ENCODE data around the gene ANKRD36C.
"Not testable (repeated sequence)": the region's sequence is repeated elsewhere in the genome, so short reads cannot be mapped to it uniquely, and the experiment has no call there.

ANKRD36C gene

GRCh38 chr2:96008051-96008450, 16.4 kb upstream of the ANKRD36C start:
- DNase-seq: not testable (repeated sequence)

GRCh38 chr2:96006248-96006647, 14.6 kb upstream of the ANKRD36C start:
- not testable (repeated sequence) for DNase-seq

GRCh38 chr2:95992520-95993272, 1.1 kb upstream of the ANKRD36C start:
- peak; percentile 86 for DNase-seq

GRCh38 chr2:95992102-95992501, 478 bp upstream of the ANKRD36C start:
- not testable (repeated sequence) for DNase-seq

- not testable (repeated sequence) for DNase-seq
Measured at GRCh38 chr2:95990884-95991283, 740 bp downstream of the ANKRD36C start.

GRCh38 chr2:95951662-95952061, 40.0 kb downstream of the ANKRD36C start:
- not testable (repeated sequence) for DNase-seq

- DNase-seq: not testable (repeated sequence)
Measured at GRCh38 chr2:95948039-95948438, 43.6 kb downstream of the ANKRD36C start.

- not testable (repeated sequence) for DNase-seq
Measured at GRCh38 chr2:95939947-95940346, 51.7 kb downstream of the ANKRD36C start.

- DNase-seq: not testable (repeated sequence)
Measured at GRCh38 chr2:95930740-95931139, 60.9 kb downstream of the ANKRD36C start.

- not testable (repeated sequence) for DNase-seq
Measured at GRCh38 chr2:95917007-95917406, 74.6 kb downstream of the ANKRD36C start.

GRCh38 chr2:95915131-95915530, 76.5 kb downstream of the ANKRD36C start:
- not testable (repeated sequence) for DNase-seq

GRCh38 chr2:95911431-95911830, 80.2 kb downstream of the ANKRD36C start:
- not testable (repeated sequence) for DNase-seq

- DNase-seq: not testable (repeated sequence)
Measured at GRCh38 chr2:95894443-95894842, 97.2 kb downstream of the ANKRD36C start.

GRCh38 chr2:95867929-95868328, 123.7 kb downstream of the ANKRD36C start:
- DNase-seq: not testable (repeated sequence)

GRCh38 chr2:95867047-95867677, 124.5 kb downstream of the ANKRD36C start:
- not testable (repeated sequence) for DNase-seq

GRCh38 chr2:95862121-95862520, 129.5 kb downstream of the ANKRD36C start:
- DNase-seq: not testable (repeated sequence)

GRCh38 chr2:95836151-95836550, 155.5 kb downstream of the ANKRD36C start:
- no peak for DNase-seq

GRCh38 chr2:95834077-95835013, 157.3 kb downstream of the ANKRD36C start:
- DNase-seq: not testable (repeated sequence)

- not testable (repeated sequence) for DNase-seq
Measured at GRCh38 chr2:95824218-95824617, 167.4 kb downstream of the ANKRD36C start.

- not testable (repeated sequence) for DNase-seq
Measured at GRCh38 chr2:95817521-95817920, 174.1 kb downstream of the ANKRD36C start.

- DNase-seq: not testable (repeated sequence)
Measured at GRCh38 chr2:95813311-95813710, 178.3 kb downstream of the ANKRD36C start.

- no peak for DNase-seq
Measured at GRCh38 chr2:95799892-95800291, 191.7 kb downstream of the ANKRD36C start.

Data from right kidney (tissue), 1 donor.